ENCODE results near the gene EMC9.

GRCh38 chr14:24138396-24139271 is 2.8 kb downstream of the EMC9 start:
- no peak for TF ChIP-seq CTCF (IDR thresholded peaks at IDR 0.05)
- TF ChIP-seq POLR2A (IDR thresholded peaks at IDR 0.05), result no peak
